T-helper 1 cell treated with Interleukin-12 subunit alpha and Interleukin-12 subunit beta and Interleukin-4 antibody, amounts not matched to agents 30 μg/mL and 1 μg/mL, for 36 hours (primary cell): Measurements from ENCODE around the gene CRTC2.

Experiments
- H3K27ac Mint-ChIP-seq: one replicate; pipeline ENCODE4 v1.8.0; 2021; ENCODE audit warnings: mild to moderate bottlenecking, mixed read lengths
- H3K27me3 Mint-ChIP-seq: one replicate; pipeline ENCODE4 v1.8.0; 2021; ENCODE audit warnings: low read depth, mixed read lengths
- H3K36me3 Mint-ChIP-seq: one replicate; pipeline ENCODE4 v1.8.0; 2021; ENCODE audit warnings: low read depth, mixed read lengths
- H3K4me1 Mint-ChIP-seq: one replicate; pipeline ENCODE4 v1.8.0; 2021; ENCODE audit warnings: low read depth, mixed read lengths
- H3K4me3 Mint-ChIP-seq: one replicate; pipeline ENCODE4 v1.8.0; 2021; ENCODE audit warnings: mild to moderate bottlenecking, moderate library complexity, mixed read lengths
- H3K9me3 Mint-ChIP-seq: one replicate; pipeline ENCODE4 v1.8.0; 2021; ENCODE audit warnings: mixed read lengths

CRTC2 gene

GRCh38 chr1:153963850-153964331 lies 5.5 kb upstream of the CRTC2 start:
- Mint-ChIP-seq H3K27ac (peak overlapping the region; percentile 91), H3K9me3 (no peaks in the 10 kb centered on the region), H3K4me1 (peaks cover 57% of the 10 kb centered on the region), H3K4me3 (peak overlapping the region; percentile 90), H3K27me3 (no peaks in the 10 kb centered on the region), H3K36me3 (peaks cover 24% of the 10 kb centered on the region)

- H3K4me1 Mint-ChIP-seq = peaks cover 59% of the 10 kb centered on the region
- H3K36me3 Mint-ChIP-seq = peaks cover 26% of the 10 kb centered on the region
- H3K27me3 Mint-ChIP-seq = no peaks in the 10 kb centered on the region
- H3K27ac Mint-ChIP-seq = peak within 1 kb of the TSS; percentile 91
- H3K9me3 Mint-ChIP-seq = no peaks in the 10 kb centered on the region
- peak within 1 kb of the TSS; percentile 90 for H3K4me3 Mint-ChIP-seq
These were observed 4.8 kb upstream of the CRTC2 start, which contains the start of gene SLC39A1 for GRCh38 chr1:153963030-153963849. Gene SLC39A1 (minus strand): TSS chr1:153963537. CDS start chr1:153962715, 822 bp downstream.

- Mint-ChIP-seq H3K27ac (peak overlapping the region; percentile 91), H3K4me3 (peak overlapping the region; percentile 90), H3K9me3 (no peaks in the 10 kb centered on the region), H3K36me3 (peaks cover 26% of the 10 kb centered on the region), H3K27me3 (no peaks in the 10 kb centered on the region), H3K4me1 (peaks cover 53% of the 10 kb centered on the region)
These were observed 3.9 kb upstream of the CRTC2 start for GRCh38 chr1:153962088-153963029.

DNA sequence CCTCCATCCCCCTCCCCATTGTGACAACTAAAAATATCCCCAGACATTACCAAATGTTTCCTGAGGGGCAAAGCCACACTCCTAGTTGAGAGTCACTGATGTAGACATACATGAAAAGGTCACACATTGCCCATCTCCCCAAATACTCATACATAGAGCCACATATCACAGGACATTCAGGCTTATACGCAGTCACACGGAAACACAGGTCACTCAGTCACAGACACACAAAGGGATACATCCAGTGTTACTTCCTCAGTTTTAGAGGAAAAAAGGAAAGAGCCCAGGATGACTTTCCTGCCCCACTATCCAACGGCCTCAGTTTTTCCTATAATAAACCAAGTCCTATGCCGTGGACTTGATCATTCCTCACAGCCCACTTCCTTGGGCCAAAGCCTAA lies 3.0 kb upstream of the CRTC2 start:
- H3K27me3 Mint-ChIP-seq = no peaks in the 10 kb centered on the region
- peaks cover 54% of the 10 kb centered on the region for H3K4me1 Mint-ChIP-seq
- H3K9me3 Mint-ChIP-seq = no peaks in the 10 kb centered on the region
- H3K27ac Mint-ChIP-seq = peak overlapping the region; percentile 31
- peak overlapping the region; percentile 90 for H3K4me3 Mint-ChIP-seq
- peaks cover 23% of the 10 kb centered on the region for H3K36me3 Mint-ChIP-seq

DNA sequence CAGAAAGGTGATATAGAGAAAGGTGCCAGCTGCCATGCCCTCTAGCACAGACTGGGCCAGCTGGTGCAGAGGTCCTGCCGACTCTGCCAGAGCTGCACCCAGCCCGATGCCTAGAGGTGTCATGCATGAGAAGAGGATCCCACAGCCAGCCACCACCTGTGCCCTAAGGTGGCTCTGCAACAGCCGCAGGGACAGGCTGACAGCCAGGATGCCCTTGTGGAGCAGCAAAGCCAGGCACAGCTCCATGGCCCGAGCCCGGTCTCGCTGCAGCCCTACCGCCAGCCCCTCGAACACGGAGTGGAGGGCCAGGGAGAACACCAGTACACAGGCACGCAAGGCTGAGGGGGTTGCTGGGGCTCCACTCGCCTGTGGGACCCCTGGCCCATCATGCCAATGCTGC lies 1.8 kb upstream of the CRTC2 start:
- peaks cover 52% of the 10 kb centered on the region for H3K4me1 Mint-ChIP-seq
- no peak overlapping the region for H3K27ac Mint-ChIP-seq
- peaks cover 20% of the 10 kb centered on the region for H3K36me3 Mint-ChIP-seq
- H3K4me3 Mint-ChIP-seq = no peak overlapping the region
- no peaks in the 10 kb centered on the region for H3K9me3 Mint-ChIP-seq
- H3K27me3 Mint-ChIP-seq = no peaks in the 10 kb centered on the region

DNA sequence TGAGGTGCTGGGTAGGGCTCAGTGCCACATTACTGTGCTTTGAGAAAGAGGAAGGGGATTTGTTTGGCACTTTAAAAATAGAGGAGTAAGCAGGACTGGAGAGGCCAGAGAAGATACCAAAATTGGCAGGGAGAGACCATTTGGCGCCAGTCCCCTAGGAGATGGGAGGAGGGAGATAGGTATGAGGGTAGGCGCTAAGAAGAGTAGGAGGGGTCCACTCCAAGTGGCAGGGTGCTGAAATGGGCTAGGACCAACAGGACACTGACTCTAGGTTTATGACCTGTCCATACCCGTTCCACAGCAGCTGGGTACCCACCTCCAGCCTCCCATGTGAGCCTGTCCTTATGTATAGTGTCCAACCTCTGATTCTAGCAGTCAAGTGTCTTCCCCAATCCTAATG lies 1.0 kb upstream of the CRTC2 start:
- peaks cover 50% of the 10 kb centered on the region for H3K4me1 Mint-ChIP-seq
- peaks cover 20% of the 10 kb centered on the region for H3K36me3 Mint-ChIP-seq
- H3K4me3 Mint-ChIP-seq = no peak overlapping the region
- no peaks in the 10 kb centered on the region for H3K27me3 Mint-ChIP-seq
- no peaks in the 10 kb centered on the region for H3K9me3 Mint-ChIP-seq
- H3K27ac Mint-ChIP-seq = peak overlapping the region; percentile 3

DNA sequence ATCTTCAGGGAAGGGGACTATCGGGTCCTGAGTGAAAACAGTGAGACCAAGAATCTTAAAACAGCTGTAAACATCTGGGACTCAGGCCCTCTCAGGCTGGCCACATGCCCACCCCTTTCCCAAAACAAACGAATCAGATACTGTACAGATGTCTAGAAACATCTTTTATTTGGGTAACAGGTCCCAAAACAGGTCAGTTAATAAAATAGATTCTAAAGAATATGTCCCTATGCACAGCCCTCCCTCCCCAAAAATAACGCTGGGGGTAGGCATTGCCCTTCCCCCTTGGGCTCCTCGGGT lies 499 bp upstream of the CRTC2 start:
- H3K27me3 Mint-ChIP-seq = no peaks in the 10 kb centered on the region
- peaks cover 51% of the 10 kb centered on the region for H3K4me1 Mint-ChIP-seq
- H3K27ac Mint-ChIP-seq = peak overlapping the region; percentile 89
- H3K36me3 Mint-ChIP-seq = peaks cover 24% of the 10 kb centered on the region
- H3K4me3 Mint-ChIP-seq = peak overlapping the region; percentile 93
- no peaks in the 10 kb centered on the region for H3K9me3 Mint-ChIP-seq

DNA sequence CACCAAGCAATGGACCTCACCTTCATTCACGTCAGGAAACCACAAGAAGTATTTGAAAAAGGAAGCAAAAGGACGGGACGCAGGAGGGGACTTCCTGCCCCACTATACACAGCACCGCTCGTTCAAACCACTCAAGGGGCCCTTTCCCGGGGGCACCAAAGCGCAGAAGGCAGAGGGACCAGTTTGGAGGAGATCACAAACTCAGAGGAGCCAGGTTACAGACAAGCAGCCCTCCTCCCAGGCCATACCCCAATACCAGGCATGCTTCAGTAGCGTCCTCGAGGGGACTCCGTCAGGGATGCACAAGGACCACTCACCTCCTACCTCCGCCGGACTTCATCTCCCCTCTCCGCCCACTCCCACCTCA lies 685 bp downstream of the CRTC2 start:
- Mint-ChIP-seq H3K4me1 (peaks cover 48% of the 10 kb centered on the region), H3K27me3 (no peaks in the 10 kb centered on the region), H3K27ac (peak overlapping the region; percentile 89), H3K9me3 (no peaks in the 10 kb centered on the region), H3K4me3 (peak overlapping the region; percentile 93), H3K36me3 (peaks cover 27% of the 10 kb centered on the region)

GRCh38 chr1:153956997-153957715 lies 1.3 kb downstream of the CRTC2 start:
- H3K9me3 Mint-ChIP-seq = no peaks in the 10 kb centered on the region
- peak overlapping the region; percentile 93 for H3K4me3 Mint-ChIP-seq
- H3K27me3 Mint-ChIP-seq = no peaks in the 10 kb centered on the region
- peak overlapping the region; percentile 89 for H3K27ac Mint-ChIP-seq
- H3K4me1 Mint-ChIP-seq = peaks cover 43% of the 10 kb centered on the region
- H3K36me3 Mint-ChIP-seq = peaks cover 31% of the 10 kb centered on the region

GRCh38 chr1:153954826-153955225 lies 3.6 kb downstream of the CRTC2 start:
- Mint-ChIP-seq H3K36me3 (peaks cover 38% of the 10 kb centered on the region), H3K4me3 (no peak overlapping the region), H3K27ac (no peak overlapping the region)

GRCh38 chr1:153953859-153954365 lies 4.5 kb downstream of the CRTC2 start:
- no peaks in the 10 kb centered on the region for H3K27me3 Mint-ChIP-seq
- no peaks in the 10 kb centered on the region for H3K9me3 Mint-ChIP-seq
- H3K27ac Mint-ChIP-seq = peak overlapping the region; percentile 72
- H3K36me3 Mint-ChIP-seq = peaks cover 41% of the 10 kb centered on the region
- peak overlapping the region; percentile 16 for H3K4me3 Mint-ChIP-seq
- peaks cover 33% of the 10 kb centered on the region for H3K4me1 Mint-ChIP-seq

More at GRCh38 chr1:153954826-153955225, 3.6 kb downstream of the CRTC2 start:
- H3K4me1 Mint-ChIP-seq = peaks cover 36% of the 10 kb centered on the region
- no peaks in the 10 kb centered on the region for H3K27me3 Mint-ChIP-seq
- H3K9me3 Mint-ChIP-seq = no peaks in the 10 kb centered on the region

DNA sequence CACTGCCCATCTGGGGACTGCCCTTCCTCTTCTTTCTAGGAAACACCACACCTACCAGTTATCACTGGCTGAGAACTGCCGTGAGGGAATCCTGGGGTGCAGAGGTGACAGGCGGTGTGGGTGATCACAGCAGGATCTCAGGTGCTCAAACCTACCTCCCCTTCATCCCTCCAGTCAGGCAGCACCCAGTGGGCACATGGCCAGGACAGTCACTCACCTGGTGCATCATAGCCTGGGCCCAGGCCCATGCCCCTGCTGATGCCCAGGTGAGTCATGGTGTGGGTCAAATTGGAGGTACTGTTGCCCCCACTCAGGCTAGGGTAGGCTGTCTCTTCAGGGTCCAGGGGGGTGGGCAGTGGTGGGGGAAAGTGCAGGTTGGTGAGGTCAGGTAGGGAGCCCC lies 6.6 kb downstream of the CRTC2 start:
- peaks cover 45% of the 10 kb centered on the region for H3K36me3 Mint-ChIP-seq
- no peaks in the 10 kb centered on the region for H3K27me3 Mint-ChIP-seq
- H3K4me3 Mint-ChIP-seq = no peak overlapping the region
- peaks cover 27% of the 10 kb centered on the region for H3K4me1 Mint-ChIP-seq
- no peaks in the 10 kb centered on the region for H3K9me3 Mint-ChIP-seq
- peak overlapping the region; percentile 41 for H3K27ac Mint-ChIP-seq

DNA sequence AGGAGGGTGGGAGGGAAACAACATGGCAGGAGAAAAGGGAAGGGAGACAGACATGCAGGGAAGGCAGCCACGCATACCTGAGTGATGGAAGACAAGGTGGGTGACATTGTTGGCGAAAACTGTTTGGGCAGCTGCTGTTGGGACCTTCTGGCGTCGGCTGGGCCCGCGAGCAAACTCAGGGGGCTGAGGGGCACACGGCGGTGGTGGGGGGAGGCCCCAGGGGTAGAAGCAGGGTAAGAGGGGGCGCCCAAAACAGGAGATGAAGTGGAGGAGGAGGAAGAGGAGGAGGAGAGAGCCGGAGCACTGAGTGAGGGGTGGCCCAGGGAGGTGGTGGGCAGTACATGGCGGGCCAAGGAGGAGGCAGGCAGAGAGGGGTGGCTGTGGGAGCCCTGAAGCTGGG lies 7.2 kb downstream of the CRTC2 start:
- Mint-ChIP-seq H3K36me3 (peaks cover 45% of the 10 kb centered on the region), H3K4me1 (peaks cover 21% of the 10 kb centered on the region), H3K27ac (no peak overlapping the region), H3K9me3 (no peaks in the 10 kb centered on the region), H3K4me3 (no peak overlapping the region), H3K27me3 (no peaks in the 10 kb centered on the region)

DNA sequence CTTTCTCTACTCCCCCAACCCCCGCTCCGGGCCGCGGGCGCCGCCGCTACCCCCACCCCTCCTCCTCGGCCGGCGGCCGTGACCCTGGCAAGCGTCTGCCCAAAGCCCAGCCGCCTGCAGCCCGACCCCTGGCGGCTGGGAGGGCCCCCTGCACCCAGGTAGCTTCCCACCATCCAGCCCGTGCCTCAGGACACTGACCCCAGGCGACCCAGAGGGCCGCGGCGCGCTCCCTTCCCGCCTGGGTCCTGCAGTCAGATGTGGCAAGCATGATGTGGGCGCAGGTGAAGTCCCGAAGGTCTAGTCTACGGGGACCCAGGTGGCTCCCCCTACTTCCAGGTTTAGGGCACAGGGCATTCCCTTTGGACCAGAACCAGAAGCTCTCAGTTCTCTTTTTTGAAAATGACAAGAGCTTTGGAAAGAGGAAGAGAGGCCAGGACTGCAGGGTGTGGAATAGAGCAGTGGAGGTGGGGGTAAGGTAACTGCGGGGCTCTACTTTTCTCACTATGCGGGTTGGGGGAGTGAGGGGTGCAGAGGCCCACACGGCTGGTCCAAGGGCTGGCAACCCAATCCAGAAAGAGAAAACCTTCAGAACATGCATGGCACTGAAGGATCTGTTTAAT lies 11.7 kb downstream of the CRTC2 start, which contains the start of gene DENND4B:
Gene DENND4B (minus strand): TSS at position 97 of the 620 bp plus-strand sequence. CDS start 2,344 bp downstream, outside the sequence.
- H3K27me3 Mint-ChIP-seq = no peaks in the 10 kb centered on the region
- H3K36me3 Mint-ChIP-seq = peaks cover 50% of the 10 kb centered on the region
- H3K9me3 Mint-ChIP-seq = no peaks in the 10 kb centered on the region
- peaks cover 27% of the 10 kb centered on the region for H3K4me1 Mint-ChIP-seq
- peak within 1 kb of the TSS; percentile 98 for H3K27ac Mint-ChIP-seq
- H3K4me3 Mint-ChIP-seq = peak within 1 kb of the TSS; percentile 94
